ENCODE results near the gene POLDIP2. TPM values are rescaled to one million over a fixed set of nuclear protein-coding genes. Genes with fewer than 3 reads are reported as not detected.

The POLDIP2 gene
- total and polyA plus RNA-seq, 9 of the 15 experiments (the other 6 are each of a cell fraction or from before 2014, with no cell fraction given): 22.0 to 137 (median 104) TPM

DNA sequence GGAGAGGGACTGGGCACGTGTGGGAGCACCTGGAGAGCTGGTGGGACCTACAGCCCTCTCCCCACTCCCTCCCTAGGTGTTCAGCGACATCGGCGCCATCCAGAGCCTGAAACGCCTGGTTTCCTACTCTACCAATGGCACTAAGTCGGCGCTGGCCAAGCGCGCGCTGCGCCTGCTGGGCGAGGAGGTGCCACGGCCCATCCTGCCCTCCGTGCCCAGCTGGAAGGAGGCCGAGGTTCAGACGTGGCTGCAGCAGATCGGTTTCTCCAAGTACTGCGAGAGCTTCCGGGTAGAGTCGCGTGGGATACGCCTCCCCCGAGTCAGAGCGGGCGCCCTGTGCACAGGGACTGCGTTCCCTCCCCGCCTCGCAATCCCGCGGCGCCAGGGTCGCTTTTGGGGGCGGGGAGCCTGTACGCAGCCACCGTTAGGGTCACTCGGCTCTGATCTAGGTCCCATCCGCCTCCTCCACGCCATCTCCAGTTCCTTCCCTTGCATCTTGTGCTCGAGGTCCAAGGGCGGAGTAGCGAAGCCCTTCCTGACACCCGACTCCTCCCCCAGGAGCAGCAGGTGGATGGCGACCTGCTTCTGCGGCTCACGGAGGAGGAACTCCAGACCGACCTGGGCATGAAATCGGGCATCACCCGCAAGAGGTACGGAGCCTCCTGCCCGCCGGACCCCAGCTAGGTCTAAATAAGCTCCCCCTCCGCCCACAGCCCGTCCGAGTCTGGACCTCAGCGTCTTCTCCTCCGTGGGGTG, 27.1 kb upstream of the POLDIP2 start (continued):
- TF ChIP-seq, protein P1, sequence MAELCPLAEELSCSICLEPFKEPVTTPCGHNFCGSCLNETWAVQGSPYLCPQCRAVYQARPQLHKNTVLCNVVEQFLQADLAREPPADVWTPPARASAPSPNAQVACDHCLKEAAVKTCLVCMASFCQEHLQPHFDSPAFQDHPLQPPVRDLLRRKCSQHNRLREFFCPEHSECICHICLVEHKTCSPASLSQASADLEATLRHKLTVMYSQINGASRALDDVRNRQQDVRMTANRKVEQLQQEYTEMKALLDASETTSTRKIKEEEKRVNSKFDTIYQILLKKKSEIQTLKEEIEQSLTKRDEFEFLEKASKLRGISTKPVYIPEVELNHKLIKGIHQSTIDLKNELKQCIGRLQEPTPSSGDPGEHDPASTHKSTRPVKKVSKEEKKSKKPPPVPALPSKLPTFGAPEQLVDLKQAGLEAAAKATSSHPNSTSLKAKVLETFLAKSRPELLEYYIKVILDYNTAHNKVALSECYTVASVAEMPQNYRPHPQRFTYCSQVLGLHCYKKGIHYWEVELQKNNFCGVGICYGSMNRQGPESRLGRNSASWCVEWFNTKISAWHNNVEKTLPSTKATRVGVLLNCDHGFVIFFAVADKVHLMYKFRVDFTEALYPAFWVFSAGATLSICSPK (IDR thresholded peaks at IDR 0.05; ENCODE audit: borderline replicate concordance): no peak
- TF ChIP-seq OTX1 (CRISPR knock-in tag; IDR thresholded peaks at IDR 0.05) (no peak), FOXK2 (conservative IDR thresholded peaks at IDR 0.05 in 1 of 2, IDR thresholded peaks at IDR 0.05 in 1 of 2; ENCODE audit: low read depth in 2 of 2) (no peak), GABPA (tag; conservative IDR thresholded peaks at IDR 0.05; ENCODE audit: low read depth) (peak; percentile 39; the same call in 1 of the 2 replicates), POLR2G (IDR thresholded peaks at IDR 0.05; ENCODE audit: low read depth, low read length) (peak; percentile 64), ATF1 (CRISPR knock-in tag; IDR thresholded peaks at IDR 0.05) (no peak), ATF1 (tag; IDR thresholded peaks at IDR 0.05) (peak; percentile 46; the same call in 1 of the 2 replicates), HCFC1 (IDR thresholded peaks at IDR 0.05; ENCODE audit: low read depth, low read length) (peak; percentile 26; the same call in 1 of the 2 replicates), MTA1 (IDR thresholded peaks at IDR 0.05; ENCODE audit: borderline replicate concordance) (0 out of 2 replicates have a peak, but pooled peaks have one; percentile 35), ZNF263 (CRISPR knock-in tag; IDR thresholded peaks at IDR 0.05; ENCODE audit: borderline replicate concordance) (no peak), SRSF3 (IDR thresholded peaks at IDR 0.05; ENCODE audit: insufficient read depth, low read length) (no peak), ASH1L (IDR thresholded peaks at IDR 0.05; ENCODE audit: borderline replicate concordance, low read depth, partially characterized antibody) (no peak), SMAD3 (CRISPR knock-in tag; conservative IDR thresholded peaks at IDR 0.05) (no peak), CHD4 (IDR thresholded peaks at IDR 0.05; ENCODE audit: insufficient read depth, insufficient replicate concordance, low read depth, low read length, poor library complexity, severe bottlenecking) (no peak), ZBTB17 (CRISPR knock-in tag; IDR thresholded peaks at IDR 0.05) (peak; percentile 81), PHF8 (IDR thresholded peaks at IDR 0.05; ENCODE audit: borderline replicate concordance, low read length) (peak; percentile 26; the same call in 1 of the 2 replicates), POU5F1 (IDR thresholded peaks at IDR 0.05; ENCODE audit: borderline replicate concordance, low read depth, low read length, partially characterized antibody) (no peak), TAF7 (tag; IDR thresholded peaks at IDR 0.05) (no peak), TBP (optimal IDR thresholded peaks at IDR 0.05; ENCODE audit: low read depth, low read length) (no peak)
- TF ChIP-seq, protein P2, sequence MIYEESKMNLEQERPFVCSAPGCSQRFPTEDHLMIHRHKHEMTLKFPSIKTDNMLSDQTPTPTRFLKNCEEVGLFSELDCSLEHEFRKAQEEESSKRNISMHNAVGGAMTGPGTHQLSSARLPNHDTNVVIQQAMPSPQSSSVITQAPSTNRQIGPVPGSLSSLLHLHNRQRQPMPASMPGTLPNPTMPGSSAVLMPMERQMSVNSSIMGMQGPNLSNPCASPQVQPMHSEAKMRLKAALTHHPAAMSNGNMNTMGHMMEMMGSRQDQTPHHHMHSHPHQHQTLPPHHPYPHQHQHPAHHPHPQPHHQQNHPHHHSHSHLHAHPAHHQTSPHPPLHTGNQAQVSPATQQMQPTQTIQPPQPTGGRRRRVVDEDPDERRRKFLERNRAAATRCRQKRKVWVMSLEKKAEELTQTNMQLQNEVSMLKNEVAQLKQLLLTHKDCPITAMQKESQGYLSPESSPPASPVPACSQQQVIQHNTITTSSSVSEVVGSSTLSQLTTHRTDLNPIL (CRISPR knock-in tag; IDR thresholded peaks at IDR 0.05): no peak
- TF ChIP-seq, protein P3, sequence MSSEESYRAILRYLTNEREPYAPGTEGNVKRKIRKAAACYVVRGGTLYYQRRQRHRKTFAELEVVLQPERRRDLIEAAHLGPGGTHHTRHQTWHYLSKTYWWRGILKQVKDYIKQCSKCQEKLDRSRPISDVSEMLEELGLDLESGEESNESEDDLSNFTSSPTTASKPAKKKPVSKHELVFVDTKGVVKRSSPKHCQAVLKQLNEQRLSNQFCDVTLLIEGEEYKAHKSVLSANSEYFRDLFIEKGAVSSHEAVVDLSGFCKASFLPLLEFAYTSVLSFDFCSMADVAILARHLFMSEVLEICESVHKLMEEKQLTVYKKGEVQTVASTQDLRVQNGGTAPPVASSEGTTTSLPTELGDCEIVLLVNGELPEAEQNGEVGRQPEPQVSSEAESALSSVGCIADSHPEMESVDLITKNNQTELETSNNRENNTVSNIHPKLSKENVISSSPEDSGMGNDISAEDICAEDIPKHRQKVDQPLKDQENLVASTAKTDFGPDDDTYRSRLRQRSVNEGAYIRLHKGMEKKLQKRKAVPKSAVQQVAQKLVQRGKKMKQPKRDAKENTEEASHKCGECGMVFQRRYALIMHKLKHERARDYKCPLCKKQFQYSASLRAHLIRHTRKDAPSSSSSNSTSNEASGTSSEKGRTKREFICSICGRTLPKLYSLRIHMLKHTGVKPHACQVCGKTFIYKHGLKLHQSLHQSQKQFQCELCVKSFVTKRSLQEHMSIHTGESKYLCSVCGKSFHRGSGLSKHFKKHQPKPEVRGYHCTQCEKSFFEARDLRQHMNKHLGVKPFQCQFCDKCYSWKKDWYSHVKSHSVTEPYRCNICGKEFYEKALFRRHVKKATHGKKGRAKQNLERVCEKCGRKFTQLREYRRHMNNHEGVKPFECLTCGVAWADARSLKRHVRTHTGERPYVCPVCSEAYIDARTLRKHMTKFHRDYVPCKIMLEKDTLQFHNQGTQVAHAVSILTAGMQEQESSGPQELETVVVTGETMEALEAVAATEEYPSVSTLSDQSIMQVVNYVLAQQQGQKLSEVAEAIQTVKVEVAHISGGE (CRISPR knock-in tag; IDR thresholded peaks at IDR 0.05): 0 out of 6 replicates have a peak, but pooled peaks of 1 of the 3 experiments have one; percentile 24

All from K562 (cell line).